H1 (cell line): Measurements from ENCODE around the gene IGBP1.

Experiments used
- CBX5 ChIP-seq: fragments of 300-800, 300-1000 bp; sonication (generic); IDR thresholded peaks from 2 replicates; pipeline ENCODE4 v1.7.1; 2016; ENCODE audit warnings: antibody characterized with exemption, low read length, low read depth
- CTCF ChIP-seq, 3 experiments: IDR thresholded peaks; 1 replicate in 2 of 3; 2 replicates in 1 of 3; pipeline versions ENCODE4 v1.5.1 to v1.6.1; 2011; ENCODE audit warnings: low read length in 3 of 3, mild to moderate bottlenecking in 3 of 3, inconsistent platforms in 2 of 3, low read depth in 1 of 3, moderate library complexity in 1 of 3; ENCODE audit not compliant: insufficient read depth in 1 of 3; ENCODE audit errors: control extremely low read depth in 1 of 3
- GABPA ChIP-seq: IDR thresholded peaks from 2 replicates; pipeline ENCODE4 v1.6.1; 2011; ENCODE audit warnings: mild to moderate bottlenecking, low read length, moderate library complexity, borderline replicate concordance; ENCODE audit not compliant: insufficient read depth
- JUND ChIP-seq: IDR thresholded peaks from 2 replicates; pipeline ENCODE4 v1.6.1; 2011; ENCODE audit warnings: mild to moderate bottlenecking, improper control_type of control experiment, low read length
- MAX ChIP-seq: IDR thresholded peaks from 2 replicates; pipeline ENCODE4 v1.6.1; 2012; ENCODE audit warnings: inconsistent platforms
- TAF1 ChIP-seq: IDR thresholded peaks from 2 replicates; pipeline ENCODE4 v1.6.1; 2011; ENCODE audit warnings: mild to moderate bottlenecking, low read depth, low read length

GRCh38 chrX:70132224-70132623 lies 1.0 kb upstream of the IGBP1 start:
- TF ChIP-seq CTCF (IDR thresholded peaks at IDR 0.05; ENCODE audit: control extremely low read depth in 1 of 3, insufficient read depth in 1 of 3, low read depth in 1 of 3, low read length in 3 of 3): no peak
- no peak for TF ChIP-seq TAF1
- no peak for TF ChIP-seq JUND
- TF ChIP-seq CBX5: no peak
- TF ChIP-seq MAX: no peak
- TF ChIP-seq GABPA: no peak
